ENCODE results near the gene AVP.
A peak's percentile ranks its signal among the peaks of the same experiment; 100 is the strongest.

AVP gene

DNA sequence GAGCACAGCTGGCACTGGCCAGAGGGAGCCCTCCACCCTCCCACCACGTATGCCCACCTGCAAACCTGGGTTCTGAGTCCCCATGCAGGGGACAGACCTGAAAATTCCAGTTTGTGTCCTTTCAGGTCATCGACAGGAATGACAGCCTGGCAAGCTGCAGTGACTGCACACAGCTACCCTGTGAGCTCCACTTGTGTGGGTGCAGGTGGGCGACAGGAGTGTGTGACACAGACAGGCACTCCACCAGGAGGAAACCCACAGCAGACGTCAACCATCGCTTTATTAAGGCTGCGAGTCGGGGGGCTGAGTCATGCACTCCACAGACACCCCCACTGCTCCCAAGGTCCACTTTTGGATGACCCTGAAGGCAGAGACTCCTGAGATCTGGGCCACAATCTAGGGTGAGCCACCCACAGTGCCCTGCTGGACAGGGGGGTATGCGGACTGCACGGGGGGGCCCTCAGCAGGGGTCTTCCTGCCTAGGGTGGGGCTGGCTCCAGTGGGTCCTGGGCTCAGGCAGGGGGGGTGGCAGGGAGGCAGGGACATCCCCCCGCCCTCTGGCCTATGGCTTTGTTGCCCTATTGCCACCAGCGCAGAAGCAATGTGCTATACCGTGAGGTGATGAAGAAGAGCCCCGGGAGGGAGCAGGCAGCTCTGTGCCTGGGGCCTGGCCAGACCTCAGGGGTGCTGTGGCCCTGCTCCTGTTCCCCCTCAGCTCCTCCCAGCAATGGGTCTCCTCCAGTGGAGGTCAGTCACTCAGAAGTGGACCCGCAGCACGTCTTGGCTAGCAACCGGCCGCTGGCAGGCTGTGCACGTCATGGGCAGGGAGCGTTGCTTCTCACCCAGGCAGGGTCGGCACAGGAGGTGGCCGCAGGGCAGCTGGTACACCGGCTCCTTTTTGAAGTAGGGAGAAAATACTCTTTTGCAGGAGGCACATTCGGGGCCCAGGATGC is 25.1 kb upstream of the AVP start:
- DNase-seq = no peak

DNA sequence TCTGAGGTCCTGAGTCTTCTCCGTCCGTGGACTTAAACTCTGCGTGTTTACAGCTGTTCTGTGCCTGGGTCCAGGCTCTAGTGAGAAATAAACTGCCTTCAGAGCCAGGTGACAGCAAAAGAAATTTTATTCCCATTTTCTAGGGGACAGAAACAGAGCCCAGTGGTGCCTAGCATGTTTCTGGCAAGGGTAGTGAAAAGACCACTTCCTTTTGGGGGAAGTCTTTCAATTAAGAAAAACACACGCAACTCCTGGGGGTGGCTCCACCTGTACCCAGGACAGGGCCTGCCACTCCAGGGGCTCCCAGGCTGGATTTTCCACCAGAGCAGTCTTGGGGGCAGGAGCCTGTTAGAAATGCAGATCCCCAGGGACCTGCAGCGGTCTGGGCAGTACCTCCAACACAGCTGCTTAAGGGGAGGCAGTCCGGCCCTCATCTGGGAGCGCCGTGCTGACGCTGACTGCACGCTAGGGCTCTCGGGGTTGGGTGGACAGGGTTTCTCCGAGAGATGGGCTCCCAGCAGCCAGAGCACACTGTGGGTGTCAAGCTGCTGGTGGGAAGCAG is 23.0 kb upstream of the AVP start:
- DNase-seq = no peak

GRCh38 chr20:3106658-3107463 is 22.3 kb upstream of the AVP start:
- no peak for DNase-seq

- no peak for DNase-seq
These were observed 21.7 kb upstream of the AVP start for GRCh38 chr20:3106185-3106584.

- DNase-seq = no peak
These were observed 21.0 kb upstream of the AVP start for GRCh38 chr20:3105256-3106137.

DNA sequence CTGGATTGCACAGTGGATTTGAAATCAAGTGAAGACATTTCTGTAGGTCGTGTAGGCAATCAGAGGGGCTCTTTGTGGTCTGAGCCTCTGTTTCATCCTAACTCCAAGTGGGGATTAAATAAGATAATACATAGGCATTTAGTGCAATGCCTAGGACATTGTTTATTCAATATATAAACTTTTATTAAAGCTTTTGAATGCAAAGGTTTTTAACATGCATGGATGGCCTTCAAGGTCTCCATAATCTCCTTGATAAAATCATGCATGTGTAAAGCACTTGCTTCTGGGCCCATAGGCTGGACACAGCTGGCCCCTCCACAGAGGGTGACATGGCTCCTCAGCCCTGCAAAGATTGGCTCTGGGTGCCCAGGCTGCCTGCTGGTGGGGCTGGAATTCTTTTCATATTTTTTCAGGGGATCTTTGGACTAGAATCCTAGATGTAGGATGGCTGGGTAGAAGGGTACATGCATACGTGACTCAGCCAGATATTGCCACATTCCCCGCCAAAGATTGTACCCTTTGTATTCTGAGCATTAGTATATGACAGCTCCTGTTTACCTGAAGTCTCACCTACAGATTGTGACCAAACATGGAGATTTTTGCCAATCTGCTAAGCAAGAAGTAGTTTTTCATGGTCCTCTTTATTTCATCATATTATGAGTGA is 19.0 kb upstream of the AVP start:
- DNase-seq = no peak

DNA sequence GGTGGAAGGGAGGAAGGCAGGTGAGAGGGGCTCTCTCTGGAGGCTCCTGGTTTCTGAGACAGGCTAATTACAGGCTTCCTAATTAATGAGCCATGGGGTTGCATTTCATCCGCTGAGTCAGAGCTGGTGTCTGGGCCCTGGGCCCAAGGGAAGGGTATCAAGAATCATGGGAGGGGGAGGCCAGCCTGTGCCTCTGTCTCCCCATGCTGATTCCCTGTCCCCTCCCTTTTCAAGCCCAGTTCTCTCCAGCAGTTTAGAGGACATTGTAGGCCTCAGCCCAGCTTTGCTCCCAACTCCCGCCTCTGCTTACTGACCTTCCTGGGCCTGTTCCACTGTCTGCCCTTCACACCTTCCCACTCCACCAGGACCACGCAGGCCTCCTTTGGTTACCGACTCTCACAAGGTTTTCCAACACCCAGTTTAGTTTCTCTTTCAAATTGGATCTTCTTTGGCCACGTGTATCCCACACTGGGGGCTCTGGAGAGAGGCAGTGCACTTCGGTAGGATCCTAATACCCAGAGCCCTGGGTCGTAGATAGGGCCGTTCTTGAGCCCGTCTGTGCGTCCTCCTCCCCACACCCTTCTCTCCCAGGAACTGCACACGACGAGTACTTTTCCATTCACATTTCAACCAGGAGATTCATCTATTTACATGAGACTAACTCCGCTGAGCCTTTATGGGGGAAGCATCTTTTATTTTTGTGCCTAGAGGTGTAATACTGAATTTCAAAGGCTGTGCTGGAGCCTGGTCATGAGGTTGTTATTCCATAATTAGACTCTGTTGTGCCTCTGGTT is 18.2 kb upstream of the AVP start:
- no peak for DNase-seq

DNA sequence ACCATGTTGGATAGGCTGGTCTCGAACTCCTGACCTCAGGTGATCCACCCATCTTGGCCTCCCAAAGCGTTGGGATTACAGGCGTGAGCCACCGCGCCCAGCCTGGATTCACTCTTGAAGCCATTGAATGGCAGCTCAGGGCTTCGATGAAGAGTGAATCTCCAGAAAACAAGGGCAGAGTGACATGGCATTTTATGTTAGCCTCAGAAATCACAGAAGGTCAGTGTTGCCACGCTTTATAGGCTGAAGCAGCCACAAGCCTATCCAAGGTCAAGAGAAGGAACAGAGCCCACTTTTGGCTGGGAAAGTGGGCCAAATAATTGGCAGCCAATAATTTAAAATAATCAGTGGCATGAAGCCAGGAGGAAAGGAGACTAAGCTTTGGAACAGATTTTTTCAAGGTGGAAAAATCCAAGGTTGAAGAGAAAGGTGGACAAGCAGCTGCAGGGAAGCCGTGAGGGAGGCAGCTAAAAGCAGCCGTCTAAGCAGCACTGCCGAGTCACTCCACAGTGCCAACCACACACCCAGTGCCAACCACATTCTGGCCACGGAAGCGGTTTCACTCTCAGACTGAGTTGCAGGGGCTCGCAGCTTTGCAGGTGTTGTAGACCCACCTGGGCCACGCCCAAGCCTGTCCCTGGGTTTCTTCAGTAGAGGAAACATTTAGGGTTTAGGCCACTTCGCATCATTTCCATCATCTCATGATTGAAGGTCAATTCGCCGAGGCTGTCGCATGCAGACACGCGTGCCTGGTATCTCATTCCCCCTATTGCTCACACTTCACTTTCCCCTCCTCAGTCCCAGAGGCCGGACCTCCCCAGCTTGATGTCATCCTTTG is 17.4 kb upstream of the AVP start:
- no peak for DNase-seq

GRCh38 chr20:3101251-3101650 is 16.7 kb upstream of the AVP start:
- DNase-seq = no peak

- no peak for DNase-seq
These were observed 16.0 kb upstream of the AVP start for GRCh38 chr20:3100480-3100879.

DNA sequence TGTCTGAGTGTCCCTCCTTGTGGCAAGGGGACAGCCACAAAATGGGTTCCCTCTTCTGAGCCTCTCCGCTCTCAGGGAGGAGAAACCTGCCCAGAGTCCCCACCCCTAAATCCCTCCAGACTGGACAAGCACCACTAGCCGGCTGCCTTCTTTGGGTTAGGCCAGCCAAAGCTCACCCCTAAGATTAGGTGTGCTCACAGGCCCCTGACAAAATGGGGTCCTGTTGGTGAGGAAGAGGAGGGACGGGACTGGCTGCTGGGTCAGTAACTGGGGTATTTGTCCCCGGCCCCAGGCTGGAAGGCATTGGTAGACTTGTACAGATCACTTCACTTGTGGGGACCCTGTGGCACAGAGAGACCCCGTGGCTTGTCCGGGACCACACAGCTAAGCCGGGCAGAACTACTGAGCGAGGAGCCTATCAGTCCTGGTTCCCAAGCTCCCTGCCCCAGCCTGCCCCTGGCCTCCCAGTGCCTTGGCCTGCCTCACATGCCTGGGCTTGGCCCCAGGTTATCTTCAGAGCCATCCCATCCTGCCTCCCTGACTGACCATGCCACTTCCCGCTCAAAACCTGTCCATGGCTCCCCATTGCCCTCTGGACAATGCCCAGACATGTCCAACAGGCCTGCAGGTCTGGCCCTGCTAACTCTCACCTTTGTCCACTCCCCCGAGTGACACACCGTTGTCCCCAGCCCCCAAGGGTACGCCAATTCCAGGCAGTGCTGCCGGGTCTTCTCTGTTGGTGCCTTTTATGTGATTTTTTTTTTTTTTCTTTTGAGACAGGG is 10.5 kb upstream of the AVP start:
- no peak for DNase-seq

DNA sequence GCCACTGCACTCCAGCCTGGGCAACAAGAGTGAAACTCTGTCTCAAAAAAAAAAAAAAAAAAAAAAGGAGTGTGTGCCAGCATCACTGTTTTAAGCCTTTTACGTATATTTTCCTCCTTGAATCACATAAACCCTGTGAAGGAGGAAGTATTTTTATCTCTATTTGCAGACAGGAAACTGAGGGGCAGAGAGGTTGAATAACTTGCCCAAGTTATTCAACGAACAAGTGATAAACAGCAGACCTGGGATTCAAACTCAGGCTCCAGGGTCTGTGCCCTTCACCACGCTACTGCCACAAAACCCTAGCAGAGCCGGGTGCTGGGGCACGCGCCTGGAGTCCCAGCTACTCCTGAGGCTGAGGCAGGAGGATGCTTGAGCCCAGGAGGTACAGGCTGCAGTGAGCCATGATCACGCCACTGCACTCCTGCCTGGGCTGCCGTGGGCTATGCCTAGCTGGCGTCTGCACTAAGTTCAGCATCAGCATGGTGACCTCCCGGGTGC is 9.4 kb upstream of the AVP start:
- DNase-seq = peak; percentile 77 to 83

- peak; percentile 29 to 33 for DNase-seq
These were observed 8.3 kb upstream of the AVP start for GRCh38 chr20:3092611-3093379.

DNA sequence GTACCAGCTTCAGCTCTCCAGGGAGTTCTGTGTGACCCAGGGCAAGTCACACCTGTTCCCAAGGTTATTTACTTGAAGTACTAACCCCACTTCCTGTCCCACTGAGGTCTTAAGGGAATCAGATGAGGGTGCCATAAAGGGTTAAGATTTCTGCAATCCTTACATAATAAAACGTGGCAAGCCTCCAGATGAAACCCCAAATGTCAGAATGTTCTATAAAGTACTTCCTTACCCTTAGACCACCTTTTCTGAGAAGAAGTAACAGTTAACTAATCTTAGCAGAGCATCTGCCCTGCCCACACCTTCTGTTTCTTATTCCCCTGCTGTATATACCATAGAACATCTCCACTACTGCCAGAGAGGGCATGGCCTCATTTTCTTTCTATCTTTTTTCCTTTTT is 6.0 kb upstream of the AVP start:
- peak; percentile 9 to 36 for DNase-seq

DNA sequence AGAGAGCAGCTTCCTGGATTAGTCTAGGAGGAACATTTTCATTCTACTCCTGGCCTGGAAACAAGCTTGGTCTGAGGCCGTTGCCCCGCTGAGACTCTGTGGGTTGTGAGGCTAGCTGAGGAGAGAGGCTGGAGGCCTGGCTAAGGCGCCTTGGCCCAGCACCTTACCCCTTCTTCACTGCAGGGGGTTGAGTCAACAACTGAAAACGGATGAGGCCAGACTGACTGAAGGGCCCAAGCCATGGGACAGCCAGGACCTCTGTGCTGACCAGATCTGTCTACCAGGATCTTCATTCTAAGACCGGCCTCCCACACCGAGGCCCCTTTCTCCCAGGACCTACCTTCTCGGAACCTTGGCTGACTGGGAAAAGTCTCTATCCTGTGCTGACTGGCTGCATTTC is 3.5 kb upstream of the AVP start:
- DNase-seq = no peak

DNA sequence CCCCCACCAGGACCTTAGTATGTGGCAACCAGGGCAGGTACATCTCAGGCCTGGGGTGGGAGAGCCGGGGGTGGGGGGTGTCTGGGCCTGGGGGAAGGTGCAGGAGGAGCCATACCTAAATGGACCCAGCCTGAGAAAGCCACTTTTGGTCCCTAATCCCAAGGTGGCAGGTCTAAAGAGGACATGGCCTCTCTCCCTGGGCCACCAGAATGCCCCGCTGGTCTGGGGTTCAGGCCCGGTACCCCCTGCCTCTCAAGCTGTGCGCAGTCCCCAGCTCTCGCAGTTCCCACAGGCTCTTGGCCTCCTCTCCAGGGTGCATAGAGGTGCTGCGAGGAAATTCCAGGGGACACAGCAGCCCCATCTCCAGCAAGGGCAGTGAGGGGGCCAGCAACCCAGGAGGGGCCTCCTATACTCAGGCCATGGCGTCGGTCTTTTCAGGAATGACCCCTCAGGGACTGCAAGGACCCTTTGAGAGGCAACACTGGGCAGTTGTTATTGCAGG is 1.1 kb upstream of the AVP start:
- no peak for DNase-seq

GRCh38 chr20:3084986-3085360 is 449 bp upstream of the AVP start:
- DNase-seq = no peak

All from Kasumi-1 (cell line).